ENCODE results near the gene CERS6. TPM values are rescaled to one million over a fixed set of nuclear protein-coding genes. Genes with fewer than 3 reads are reported as not detected.

CERS6 gene
- polyA plus RNA-seq, 1 donor (not counting 4 experiments of a cell fraction or from before 2014, with no cell fraction given): 19.5 TPM

GRCh38 chr2:168559187-168559586 is 103.1 kb downstream of the CERS6 start:
- no peak overlapping the region for H3K4me2 ChIP-seq (ENCODE audit: control insufficient read depth, extremely low read depth, insufficient read depth, low read depth, low read length)
- dilution Hi-C loops (cut with MboI; ENCODE audit: extremely low pct_ligation_motif_present, low sequenced_read_pairs): no loop called here
- H3K4me3 ChIP-seq (ENCODE audit: control insufficient read depth in 2 of 3, extremely low read depth in 1 of 3, insufficient read depth in 2 of 3, low read depth in 1 of 3, low read length in 3 of 3): no peak overlapping the region
- H3K4me1 ChIP-seq (ENCODE audit: control insufficient read depth, extremely low read depth, insufficient read depth, low read length): peaks cover 19% of the 10 kb centered on the region
- peaks cover 0 to 2% of the 10 kb centered on the region in 2 experiments for H3K36me3 ChIP-seq (ENCODE audit: control insufficient read depth in 2 of 2, extremely low read depth in 1 of 2, insufficient read depth in 2 of 2, low read length in 2 of 2)
- FAIRE-seq (peak; percentile 93), DNase-seq (ENCODE audit: low read depth, low spot score) (peak; percentile 77)
- H3K27ac ChIP-seq (ENCODE audit: control insufficient read depth, insufficient read depth, low read length): no peak overlapping the region
- no peak overlapping the region for H3K9ac ChIP-seq (ENCODE audit: control insufficient read depth, extremely low read depth, insufficient read depth, low read length)
- peaks cover 3% of the 10 kb centered on the region for H3K79me2 ChIP-seq (ENCODE audit: control insufficient read depth, insufficient read depth, low read length)
- no peaks in the 10 kb centered on the region for H4K20me1 ChIP-seq (ENCODE audit: control insufficient read depth, extremely low read depth, insufficient read depth, low read length)
- no peak for TF ChIP-seq EZH2 (IDR thresholded peaks at IDR 0.05; ENCODE audit: low read length)
- TF ChIP-seq, protein P1, sequence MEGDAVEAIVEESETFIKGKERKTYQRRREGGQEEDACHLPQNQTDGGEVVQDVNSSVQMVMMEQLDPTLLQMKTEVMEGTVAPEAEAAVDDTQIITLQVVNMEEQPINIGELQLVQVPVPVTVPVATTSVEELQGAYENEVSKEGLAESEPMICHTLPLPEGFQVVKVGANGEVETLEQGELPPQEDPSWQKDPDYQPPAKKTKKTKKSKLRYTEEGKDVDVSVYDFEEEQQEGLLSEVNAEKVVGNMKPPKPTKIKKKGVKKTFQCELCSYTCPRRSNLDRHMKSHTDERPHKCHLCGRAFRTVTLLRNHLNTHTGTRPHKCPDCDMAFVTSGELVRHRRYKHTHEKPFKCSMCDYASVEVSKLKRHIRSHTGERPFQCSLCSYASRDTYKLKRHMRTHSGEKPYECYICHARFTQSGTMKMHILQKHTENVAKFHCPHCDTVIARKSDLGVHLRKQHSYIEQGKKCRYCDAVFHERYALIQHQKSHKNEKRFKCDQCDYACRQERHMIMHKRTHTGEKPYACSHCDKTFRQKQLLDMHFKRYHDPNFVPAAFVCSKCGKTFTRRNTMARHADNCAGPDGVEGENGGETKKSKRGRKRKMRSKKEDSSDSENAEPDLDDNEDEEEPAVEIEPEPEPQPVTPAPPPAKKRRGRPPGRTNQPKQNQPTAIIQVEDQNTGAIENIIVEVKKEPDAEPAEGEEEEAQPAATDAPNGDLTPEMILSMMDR (optimal IDR thresholded peaks at IDR 0.05 in 1 of 3, IDR thresholded peaks at IDR 0.05 in 1 of 3, conservative IDR thresholded peaks at IDR 0.05 in 1 of 3; ENCODE audit: extremely low read depth in 1 of 3, insufficient read depth in 2 of 3, low read length in 3 of 3): no peak
- H2AFZ ChIP-seq (ENCODE audit: control insufficient read depth, low read length): no peak overlapping the region
- H3K9me3 ChIP-seq (ENCODE audit: control insufficient read depth, low read depth, low read length): no peaks in the 10 kb centered on the region
- no peaks in the 10 kb centered on the region for H3K9me1 ChIP-seq (ENCODE audit: control insufficient read depth, extremely low read depth, insufficient read depth, low read length)
- no peaks in the 10 kb centered on the region for H3K27me3 ChIP-seq (ENCODE audit: control insufficient read depth, extremely low read depth, insufficient read depth, low read length)

- H3K79me2 ChIP-seq (ENCODE audit: control insufficient read depth, insufficient read depth, low read length): peaks cover 6% of the 10 kb centered on the region
- no peak overlapping the region for H3K4me2 ChIP-seq (ENCODE audit: control insufficient read depth, extremely low read depth, insufficient read depth, low read depth, low read length)
- no peak overlapping the region for H3K9ac ChIP-seq (ENCODE audit: control insufficient read depth, extremely low read depth, insufficient read depth, low read length)
- FAIRE-seq (peak; percentile 91), DNase-seq (ENCODE audit: low read depth, low spot score) (no peak)
- H3K9me1 ChIP-seq (ENCODE audit: control insufficient read depth, extremely low read depth, insufficient read depth, low read length): peaks cover 4% of the 10 kb centered on the region
- no peak overlapping the region for H3K27ac ChIP-seq (ENCODE audit: control insufficient read depth, insufficient read depth, low read length)
- H3K27me3 ChIP-seq (ENCODE audit: control insufficient read depth, extremely low read depth, insufficient read depth, low read length): no peaks in the 10 kb centered on the region
- dilution Hi-C loops (cut with MboI; ENCODE audit: extremely low pct_ligation_motif_present, low sequenced_read_pairs): no loop called here
- no peak overlapping the region for H2AFZ ChIP-seq (ENCODE audit: control insufficient read depth, low read length)
- H3K9me3 ChIP-seq (ENCODE audit: control insufficient read depth, low read depth, low read length): no peaks in the 10 kb centered on the region
- H3K4me1 ChIP-seq (ENCODE audit: control insufficient read depth, extremely low read depth, insufficient read depth, low read length): peaks cover 35% of the 10 kb centered on the region
- TF ChIP-seq, protein P1 (optimal IDR thresholded peaks at IDR 0.05 in 1 of 3, IDR thresholded peaks at IDR 0.05 in 1 of 3, conservative IDR thresholded peaks at IDR 0.05 in 1 of 3; ENCODE audit: extremely low read depth in 1 of 3, insufficient read depth in 2 of 3, low read length in 3 of 3): no peak
- TF ChIP-seq EZH2 (IDR thresholded peaks at IDR 0.05; ENCODE audit: low read length): no peak
- H3K36me3 ChIP-seq (ENCODE audit: control insufficient read depth in 2 of 2, extremely low read depth in 1 of 2, insufficient read depth in 2 of 2, low read length in 2 of 2): peaks cover 0 to 2% of the 10 kb centered on the region in 2 experiments
- H4K20me1 ChIP-seq (ENCODE audit: control insufficient read depth, extremely low read depth, insufficient read depth, low read length): no peaks in the 10 kb centered on the region
- no peak overlapping the region for H3K4me3 ChIP-seq (ENCODE audit: control insufficient read depth in 2 of 3, extremely low read depth in 1 of 3, insufficient read depth in 2 of 3, low read depth in 1 of 3, low read length in 3 of 3)
Measured at GRCh38 chr2:168560817-168561499, 104.9 kb downstream of the CERS6 start.
